Occipital lobe (tissue), 2 donors: ENCODE data around the gene PRODH. TPM values are rescaled to one million over a fixed set of nuclear protein-coding genes. Genes with fewer than 3 reads are reported as not detected.
"Not testable (repeated sequence)": the region's sequence is repeated elsewhere in the genome, so short reads cannot be mapped to it uniquely, and the experiment has no call there.

ENCODE experiments used
- DNase-seq: peaks from one replicate; lab custom pipeline; 2025; lab: John Stamatoyannopoulos, UW
- total RNA-seq: library from RNA; depleted of rRNA; stranded (reverse); fragments of >200 nt; gene quantifications from one replicate; pipeline ENCODE4 v1.2.3, GENCODE V29; 2014

Gene PRODH
- total RNA-seq, 1 donor from 2014 or later = 0.94 TPM

DNA sequence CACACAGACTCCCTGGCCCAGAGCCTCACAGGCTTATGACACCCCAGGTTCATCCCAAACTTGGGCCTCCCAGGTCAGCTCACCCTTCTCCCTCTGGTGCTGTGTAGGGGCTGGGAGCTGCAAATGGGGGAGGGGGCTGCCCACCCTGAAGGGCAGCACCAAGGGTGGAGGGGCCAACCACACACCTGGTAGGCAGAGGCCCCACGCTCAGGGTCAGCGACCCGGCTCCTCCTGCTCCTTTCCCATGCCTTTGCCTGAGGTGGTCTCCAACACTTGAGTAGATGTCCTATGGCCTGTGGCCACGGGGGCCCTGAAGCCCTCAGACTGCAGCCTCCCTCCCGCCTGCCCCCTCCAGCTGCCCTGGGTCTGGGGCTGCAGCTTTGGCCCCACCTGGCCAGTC, 26.5 kb downstream of the PRODH start:
- DNase-seq = no peak

DNA sequence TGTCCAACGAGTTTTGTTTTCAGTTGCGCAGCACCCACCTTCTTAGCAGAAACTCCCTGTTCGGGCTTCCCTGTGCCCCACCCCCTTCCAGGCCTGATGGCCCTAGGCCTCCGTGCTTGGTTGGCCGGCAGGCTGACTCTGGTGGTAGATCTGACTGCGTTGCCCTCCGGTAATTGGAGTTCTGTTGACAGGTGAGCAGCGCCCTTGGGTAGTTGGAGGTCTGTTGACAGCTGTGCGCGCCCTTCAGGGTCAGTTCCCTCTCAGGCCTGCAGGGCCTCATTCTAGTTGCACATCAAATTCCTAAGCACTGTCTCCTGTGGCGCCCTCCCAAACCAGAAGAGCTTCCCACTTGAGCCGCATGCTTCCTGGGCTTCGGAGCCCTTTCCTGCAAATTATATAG, 29.2 kb downstream of the PRODH start:
- no peak for DNase-seq

DNA sequence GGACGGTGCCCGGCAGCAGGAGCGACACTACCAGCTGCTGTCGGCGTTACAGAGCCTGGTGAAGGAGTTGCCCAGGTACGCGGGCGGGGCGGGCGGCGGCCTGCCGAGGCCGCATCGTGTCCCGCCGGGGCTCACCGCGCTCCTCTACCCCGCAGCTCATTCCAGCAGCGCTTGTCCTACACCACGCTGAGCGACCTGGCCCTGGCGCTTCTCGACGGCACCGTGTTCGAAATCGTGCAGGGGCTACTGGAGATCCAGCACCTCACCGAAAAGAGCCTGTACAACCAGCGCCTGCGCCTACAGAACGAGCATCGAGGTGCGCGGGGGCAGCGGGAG, 29.7 kb downstream of the PRODH start:
- not testable (repeated sequence) for DNase-seq

DNA sequence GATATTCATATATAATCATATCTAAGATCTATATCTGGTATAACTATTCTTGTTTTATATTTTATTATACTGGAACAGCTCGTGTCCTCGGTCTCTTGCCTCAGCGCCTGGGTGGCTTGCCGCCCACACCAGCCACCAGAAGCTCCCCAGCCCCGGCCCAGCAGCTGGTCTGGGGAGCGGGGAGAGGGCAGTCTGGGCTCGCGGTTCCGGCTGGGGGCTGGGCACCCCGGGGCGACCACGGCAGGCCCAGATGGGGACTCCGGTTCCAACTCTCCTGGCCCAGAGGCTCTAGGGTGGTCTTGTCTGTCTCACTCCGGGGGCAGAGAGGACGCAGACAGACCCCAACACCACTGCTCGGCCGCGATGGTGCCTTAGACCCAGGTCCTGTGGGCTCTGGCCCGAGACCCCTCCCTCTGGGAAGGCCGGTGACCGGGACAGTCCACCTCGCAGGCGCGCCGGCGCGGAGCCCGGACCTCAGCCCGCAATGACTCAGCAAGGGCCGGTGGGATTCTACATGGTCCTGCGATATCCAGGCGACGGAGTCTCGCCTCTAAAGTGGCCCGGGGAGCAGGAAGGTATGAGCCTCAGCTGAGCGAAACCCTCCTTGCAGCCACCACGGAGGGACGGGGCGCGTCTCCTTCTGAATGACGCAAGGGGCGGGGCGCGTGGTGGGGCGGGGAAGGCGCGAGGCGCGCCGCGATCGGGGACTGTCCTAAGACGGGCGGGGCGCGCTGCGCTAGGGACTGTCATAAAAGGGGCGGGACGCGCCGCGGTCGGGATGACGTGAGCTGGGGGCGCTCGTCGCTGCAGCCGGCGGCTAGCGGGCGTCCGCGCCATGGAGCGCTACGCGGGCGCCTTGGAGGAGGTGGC, 30.3 kb downstream of the PRODH start, which contains the start of gene DGCR6:
DGCR6 (plus strand) TSS at position 781 of the 870 bp plus-strand sequence; CDS start at position 836, 55 bp downstream.
- no peak for DNase-seq

DNA sequence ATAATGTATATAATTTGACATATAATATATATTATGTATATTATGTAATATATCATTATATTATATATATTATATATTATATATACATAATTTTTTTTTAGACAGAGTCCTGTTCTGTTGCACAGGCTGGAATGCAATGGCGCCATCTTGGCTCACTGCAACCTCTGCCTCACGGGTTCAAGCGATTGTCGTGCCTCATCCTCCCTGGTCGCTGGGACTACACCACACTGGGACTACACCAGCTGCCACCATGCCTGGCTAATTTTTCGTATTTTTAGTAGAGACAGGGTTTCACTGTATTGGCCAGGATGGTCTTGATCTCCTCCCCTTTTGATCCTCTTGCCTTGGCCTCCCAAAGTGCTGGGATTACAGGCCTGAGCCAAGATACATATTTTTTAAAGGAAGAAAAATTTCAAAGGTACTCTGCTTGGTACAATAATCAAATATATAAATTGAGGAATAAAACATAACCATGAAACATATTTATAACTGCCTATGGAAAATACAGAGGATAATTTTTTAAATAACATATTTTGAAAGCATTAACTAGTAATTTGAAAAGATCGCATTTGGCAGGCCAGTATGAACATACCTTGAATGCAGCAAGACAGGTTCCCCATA, 39.9 kb downstream of the PRODH start:
- not testable (repeated sequence) for DNase-seq

DNA sequence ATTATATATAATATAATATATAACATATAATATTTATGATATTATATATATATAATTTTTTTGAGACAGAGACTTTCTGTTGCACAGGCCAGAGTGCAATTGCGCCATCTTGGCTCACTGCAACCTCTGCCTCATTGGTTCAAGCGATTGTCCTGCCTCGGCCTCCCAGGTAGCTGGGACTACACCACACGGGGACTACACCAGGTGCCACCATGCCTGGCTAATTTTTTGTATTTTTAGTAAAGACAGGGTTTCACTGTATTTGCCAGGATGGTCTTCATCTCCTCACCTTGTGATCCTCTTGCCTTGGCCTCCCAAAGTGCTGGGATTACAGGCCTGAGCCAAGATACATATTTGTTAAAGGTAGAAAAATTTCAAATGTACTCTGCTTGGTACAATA, 42.3 kb downstream of the PRODH start:
- DNase-seq = not testable (repeated sequence)

DNA sequence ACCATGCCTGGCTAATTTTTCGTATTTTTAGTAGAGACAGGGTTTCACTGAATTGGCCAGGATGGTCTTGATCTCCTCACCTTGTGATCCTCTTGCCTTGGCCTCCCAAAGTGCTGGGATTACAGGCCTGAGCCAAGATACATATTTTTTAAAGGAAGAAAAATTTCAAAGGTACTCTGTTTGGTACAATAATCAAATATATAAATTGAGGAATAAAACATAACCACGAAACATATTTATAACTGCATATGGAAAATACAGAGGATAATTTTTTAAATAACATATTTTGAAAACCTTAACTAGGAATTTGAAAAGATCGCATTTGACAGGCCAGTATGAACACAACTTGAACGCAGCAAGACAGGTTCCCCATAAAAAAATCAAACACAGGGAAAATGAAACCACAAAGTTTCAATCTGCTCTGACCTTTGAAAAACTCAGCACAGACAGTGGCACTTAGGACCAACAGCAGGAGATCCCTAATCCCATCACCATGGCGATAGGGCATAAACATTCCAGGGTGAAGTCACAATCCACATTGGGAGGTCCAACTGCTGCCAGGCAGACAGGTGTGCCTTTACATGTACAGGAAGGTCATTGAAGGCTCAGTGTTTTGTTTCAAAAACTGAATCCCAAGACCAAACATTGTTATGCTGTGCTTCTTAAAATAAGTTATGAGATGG, 45.4 kb downstream of the PRODH start:
- DNase-seq = not testable (repeated sequence)

DNA sequence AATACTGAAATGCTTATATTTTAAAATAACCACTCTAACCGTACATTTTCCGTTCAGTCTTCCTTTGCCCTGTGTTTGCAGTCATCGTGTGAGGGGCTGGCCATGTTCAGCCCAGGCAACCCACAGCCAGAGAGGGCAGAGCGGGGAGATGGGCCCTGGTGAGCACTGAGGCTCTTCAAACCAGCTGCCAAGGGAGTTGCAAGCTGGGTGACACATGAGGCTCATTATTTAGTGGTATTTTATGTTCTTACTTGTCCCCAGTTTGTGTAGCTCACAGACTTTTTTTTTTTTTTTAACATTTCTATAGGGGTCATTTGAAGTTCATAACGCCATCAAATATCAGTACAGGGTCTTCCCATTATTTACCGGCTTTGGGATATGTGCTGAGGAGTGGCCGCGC, 48.0 kb downstream of the PRODH start:
- no peak for DNase-seq

DNA sequence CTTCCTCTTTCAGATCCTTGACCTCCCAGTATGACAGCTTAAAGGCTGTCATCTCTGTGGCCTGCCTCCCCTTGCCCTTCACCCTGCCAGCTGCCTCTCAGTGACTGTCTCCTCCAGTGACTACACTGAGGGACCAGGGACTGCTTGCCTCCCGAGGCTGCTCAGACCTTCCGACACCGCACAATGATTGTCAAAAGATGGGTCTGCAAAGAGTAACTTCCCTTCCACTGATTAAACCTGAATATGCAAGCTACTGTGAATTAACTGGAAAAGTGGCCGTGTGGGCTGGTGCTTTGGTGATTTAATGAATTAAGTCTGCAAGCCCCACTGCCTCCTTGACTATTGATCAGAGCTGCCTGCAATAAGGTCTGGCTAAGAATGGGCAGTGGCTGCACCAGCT, 51.6 kb downstream of the PRODH start:
- DNase-seq = not testable (repeated sequence)

DNA sequence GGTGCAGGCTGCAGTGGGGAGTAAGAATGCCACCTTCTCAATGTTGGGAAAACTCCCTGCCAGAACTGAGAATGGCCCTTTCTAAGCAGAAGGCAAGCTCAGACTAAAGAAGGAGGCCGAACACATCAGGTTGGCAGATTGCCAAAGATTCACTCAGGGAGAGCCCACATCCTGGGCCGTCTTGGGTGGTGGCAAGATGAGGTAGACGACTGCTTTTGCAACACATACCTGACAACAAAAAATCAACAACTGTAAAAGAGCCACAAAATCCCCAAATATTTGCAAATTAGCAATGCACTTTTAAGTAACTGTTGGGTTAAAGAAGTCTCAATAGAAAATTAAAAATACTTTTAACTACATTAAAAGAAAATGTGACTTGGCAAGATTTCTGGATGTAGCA, 54.8 kb downstream of the PRODH start:
- DNase-seq = not testable (repeated sequence)

Other genes with a start within 250 kb of the PRODH start
- gene DGCR6, start 30.0 kb downstream of the PRODH start, total RNA-seq = 12.3 TPM
- 68.0 TPM for gene DGCR2, start 186.1 kb upstream of the PRODH start, total RNA-seq
- not detected for gene TSSK2, start 195.0 kb upstream of the PRODH start, total RNA-seq
- gene ESS2, start 208.4 kb upstream of the PRODH start, total RNA-seq = 9.7 TPM
- not detected for gene GSC2, start 214.0 kb upstream of the PRODH start, total RNA-seq
- 30.3 TPM for gene SLC25A1, start 242.4 kb upstream of the PRODH start, total RNA-seq